ENCODE data around the gene RUNDC1. TPM values are rescaled to one million over a fixed set of nuclear protein-coding genes. Genes with fewer than 3 reads are reported as not detected.

RUNDC1 gene
- total and polyA plus RNA-seq, 2 donors from 2014 or later: 10.1 to 19.5 TPM

GRCh38 chr17:42985225-42985624 is 4.9 kb downstream of the RUNDC1 start:
- peaks cover 0 to 7% (median 0%) of the 10 kb centered on the region in 3 donors for H3K4me1 ChIP-seq (ENCODE audit: control insufficient read depth in 2 of 3, insufficient read depth in 2 of 3, low read depth in 1 of 3, low read length in 3 of 3)
- H3K27ac ChIP-seq (ENCODE audit: low read depth in 2 of 2, low read length in 2 of 2): no peak overlapping the region
- no peak for TF ChIP-seq CTCF (IDR thresholded peaks at IDR 0.05; ENCODE audit: borderline replicate concordance, extremely low read depth, insufficient read depth)
- H3K4me3 ChIP-seq (ENCODE audit: low read length in 3 of 3): no peak overlapping the region
- H3K9ac ChIP-seq (ENCODE audit: low read length in 3 of 3): no peak overlapping the region
- no peaks in the 10 kb centered on the region for H3K27me3 ChIP-seq (ENCODE audit: control insufficient read depth, insufficient read depth, low read length)
- H3K36me3 ChIP-seq (ENCODE audit: control insufficient read depth in 2 of 3, insufficient read depth in 3 of 3, low read length in 3 of 3): peaks cover 0 to 21% (median 19%) of the 10 kb centered on the region in 3 donors
- FAIRE-seq (no peak), DNase-seq (no peak)
- intact Hi-C loops (cut with DNase I): no loop called here
- H3K9me3 ChIP-seq (ENCODE audit: control insufficient read depth in 2 of 3, insufficient read depth in 1 of 3, low read length in 3 of 3): no peaks in the 10 kb centered on the region

- Histone ChIP-seq H3K4me3 (ENCODE audit: low read length in 3 of 3) (no peak overlapping the region), H3K9ac (ENCODE audit: low read length in 3 of 3) (no peak overlapping the region), H3K4me1 (ENCODE audit: control insufficient read depth in 2 of 3, insufficient read depth in 2 of 3, low read depth in 1 of 3, low read length in 3 of 3) (no peaks in the 10 kb centered on the region), H3K36me3 (ENCODE audit: control insufficient read depth in 2 of 3, insufficient read depth in 3 of 3, low read length in 3 of 3) (peaks cover 7 to 38% (median 37%) of the 10 kb centered on the region in 3 donors), H3K27ac (ENCODE audit: low read depth in 2 of 2, low read length in 2 of 2) (no peak overlapping the region), H3K27me3 (ENCODE audit: control insufficient read depth, insufficient read depth, low read length) (no peaks in the 10 kb centered on the region), H3K9me3 (ENCODE audit: control insufficient read depth in 2 of 3, insufficient read depth in 1 of 3, low read length in 3 of 3) (no peaks in the 10 kb centered on the region)
- TF ChIP-seq CTCF (IDR thresholded peaks at IDR 0.05; ENCODE audit: borderline replicate concordance, extremely low read depth, insufficient read depth): no peak
- FAIRE-seq (no peak), DNase-seq (no peak)
- intact Hi-C loops (cut with DNase I): no loop called here
Measured at GRCh38 chr17:42989141-42989540, 8.8 kb downstream of the RUNDC1 start.

GRCh38 chr17:42989726-42990652 is 9.6 kb downstream of the RUNDC1 start:
- intact Hi-C loops (cut with DNase I): no loop called here

More at GRCh38 chr17:42989726-42990652, 9.6 kb downstream of the RUNDC1 start:
- H3K9ac ChIP-seq (ENCODE audit: low read length in 3 of 3): no peak overlapping the region
- TF ChIP-seq CTCF (IDR thresholded peaks at IDR 0.05; ENCODE audit: borderline replicate concordance, extremely low read depth, insufficient read depth): no peak
- H3K4me3 ChIP-seq (ENCODE audit: low read length in 3 of 3): no peak overlapping the region
- H3K27me3 ChIP-seq (ENCODE audit: control insufficient read depth, insufficient read depth, low read length): no peaks in the 10 kb centered on the region
- H3K9me3 ChIP-seq (ENCODE audit: control insufficient read depth in 2 of 3, insufficient read depth in 1 of 3, low read length in 3 of 3): no peaks in the 10 kb centered on the region
- DNase-seq (no peak), FAIRE-seq (no peak)
- H3K4me1 ChIP-seq (ENCODE audit: control insufficient read depth in 2 of 3, insufficient read depth in 2 of 3, low read depth in 1 of 3, low read length in 3 of 3): no peaks in the 10 kb centered on the region
- H3K27ac ChIP-seq (ENCODE audit: low read depth in 2 of 2, low read length in 2 of 2): no peak overlapping the region
- peaks cover 7 to 41% (median 37%) of the 10 kb centered on the region in 3 donors for H3K36me3 ChIP-seq (ENCODE audit: control insufficient read depth in 2 of 3, insufficient read depth in 3 of 3, low read length in 3 of 3)
